K562 (cell line): ENCODE measurements around the gene MYL6B. TPM values are rescaled to one million over a fixed set of nuclear protein-coding genes. Genes with fewer than 3 reads are reported as not detected.

Experiments used
- ATAC-seq: fragments of 200-7000 bp; cut with Tn5 transposase; 3 replicates; pipeline ENCODE4 v1.9.1; 2020; ENCODE audit warnings: moderate library complexity
- BruUV-seq: library from RNA; stranded (reverse); fragments of 400-500 nt; replicated peaks from 2 replicates; lab custom pipeline; 2021; lab: Mats Ljungman, UMichigan
- CTCF ChIA-PET: fragments of 300-600 bp; formaldehyde crosslinking; extraction: SDS; loops from one replicate; lab custom pipeline; 2021; ENCODE audit warnings: low intra/inter-chr PET ratio; lab: Yijun Ruan, JAX
- POLR2A ChIA-PET: fragments of 300-600, 350-650 bp; sonication (Branson Sonifier 250); formaldehyde crosslinking; extraction: SDS; loops from one replicate; lab custom pipeline; 2021; ENCODE audit warnings: antibody characterized with exemption, inconsistent platforms; lab: Yijun Ruan, JAX
- DNase-seq, 4 experiments: peaks; one replicate each; pipeline versions ENCODE4 v3.0.0 to v3.0.0-alpha.2; 2011 to 2018; ENCODE audit warnings: low spot score in 3 of 4, mixed read lengths in 3 of 4; ENCODE audit errors: extremely low read depth in 1 of 4
- FAIRE-seq: peaks from 2 replicates; lab custom pipeline; 2011; peaks lifted over from hg19 to GRCh38; lab: Jason Lieb, UNC
- H2AFZ ChIP-seq: 2 replicates; pipeline ENCODE4 v1.6.0; 2011; ENCODE audit warnings: low read depth, low read length, control low read depth, inconsistent platforms
- H3K27ac ChIP-seq: fragments of 200-600 bp; 3 replicates; pipeline ENCODE4 v1.8.0; 2011; ENCODE audit warnings: low read depth, mild to moderate bottlenecking, control low read depth, inconsistent platforms, low read length, moderate library complexity, mixed read lengths; ENCODE audit errors: extremely low read depth
- H3K27me3 ChIP-seq, 2 experiments: fragments of 300-600 bp in 1 of 2; 2 replicates in 1 of 2; 3 replicates in 1 of 2; pipeline versions ENCODE4 v1.6.0 to v1.8.0; 2011; ENCODE audit warnings: inconsistent platforms in 2 of 2, low read length in 2 of 2, mild to moderate bottlenecking in 1 of 2, mixed read lengths in 1 of 2, moderate library complexity in 1 of 2; ENCODE audit not compliant: control insufficient read depth in 2 of 2, insufficient read depth in 2 of 2
- H3K36me3 ChIP-seq: fragments of 300-600 bp; 3 replicates; pipeline ENCODE4 v1.8.0; 2011; ENCODE audit warnings: mild to moderate bottlenecking, low read length, inconsistent platforms; ENCODE audit not compliant: control insufficient read depth, insufficient read depth
- H3K4me1 ChIP-seq, 2 experiments: fragments of 200-600 bp in 1 of 2; replicated peaks in 1 of 2; 2 replicates in 1 of 2; 3 replicates in 1 of 2; pipeline versions ENCODE4 v1.5.1 to v1.8.0; 2011; ENCODE audit warnings: inconsistent platforms in 2 of 2, low read length in 2 of 2, mild to moderate bottlenecking in 1 of 2, mixed read lengths in 1 of 2, moderate library complexity in 1 of 2; ENCODE audit not compliant: control insufficient read depth in 2 of 2, insufficient read depth in 2 of 2
- H3K4me2 ChIP-seq: 2 replicates; pipeline ENCODE4 v1.6.1; 2011; ENCODE audit warnings: low read length, control low read depth, inconsistent platforms, mixed read lengths; ENCODE audit not compliant: insufficient read depth
- H3K4me3 ChIP-seq: fragments of 200-600 bp; sonication (generic), shearing (Covaris generic); 2 replicates; pipeline ENCODE4 v1.5.1; 2016; ENCODE audit warnings: control low read depth, inconsistent platforms
- H3K79me2 ChIP-seq: fragments of 200-600 bp; 3 replicates; pipeline ENCODE4 v1.8.0; 2011; ENCODE audit warnings: low read length, inconsistent platforms; ENCODE audit not compliant: control insufficient read depth, insufficient read depth
- H3K9ac ChIP-seq, 2 experiments: 2 replicates each; pipeline versions ENCODE4 v1.6.0 to v1.6.1; 2011; ENCODE audit warnings: low read depth in 2 of 2, low read length in 2 of 2, control low read depth in 1 of 2, inconsistent platforms in 1 of 2, mild to moderate bottlenecking in 1 of 2, mixed read lengths in 1 of 2; ENCODE audit not compliant: insufficient read depth in 1 of 2
- H3K9me1 ChIP-seq: one replicate; pipeline ENCODE4 v1.6.0; 2011; ENCODE audit warnings: inconsistent platforms, mild to moderate bottlenecking, low read length, moderate library complexity; ENCODE audit not compliant: control insufficient read depth, insufficient read depth
- H3K9me3 ChIP-seq: replicated peaks from 2 replicates; pipeline ENCODE4 v1.5.1; 2011; ENCODE audit warnings: low read depth, low read length, inconsistent platforms; ENCODE audit not compliant: control insufficient read depth, insufficient read depth
- H4K20me1 ChIP-seq: replicated peaks from 2 replicates; pipeline ENCODE4 v1.6.1; 2011; ENCODE audit warnings: low read length, inconsistent platforms, mixed read lengths; ENCODE audit not compliant: control insufficient read depth, insufficient read depth
- CREBBP ChIP-seq: IDR thresholded peaks from one replicate; pipeline ENCODE4 v1.6.1; 2012; ENCODE audit warnings: low read depth, mild to moderate bottlenecking, control low read depth, inconsistent platforms, low read length
- HMG20B ChIP-seq: fragments of 250-450 bp; sonication (Bioruptor Pico); IDR thresholded peaks from 2 replicates; pipeline ENCODE4 v1.5.0; 2021; ENCODE audit warnings: mild to moderate bottlenecking
- PML ChIP-seq: IDR thresholded peaks from 2 replicates; pipeline ENCODE4 v1.6.1; 2012; ENCODE audit warnings: low read length, inconsistent platforms
- POLR2A ChIP-seq: fragments of 450-650 bp; conservative IDR thresholded peaks from 2 replicates; pipeline ENCODE4 v1.6.1; 2016
- POLR2AphosphoS2 ChIP-seq: IDR thresholded peaks from 2 replicates; pipeline ENCODE4 v1.6.1; 2012; ENCODE audit warnings: low read length, improper control_type of control experiment
- POLR2B ChIP-seq: fragments of 450-650 bp; IDR thresholded peaks from 2 replicates; pipeline ENCODE4 v1.6.1; 2018; ENCODE audit warnings: low read depth; ENCODE audit not compliant: partially characterized antibody
- POLR2G ChIP-seq: fragments of 200-400 bp; formaldehyde crosslinking; IDR thresholded peaks from 2 replicates; pipeline ENCODE4 v1.6.1; 2017; ENCODE audit warnings: low read depth, mild to moderate bottlenecking, antibody characterized with exemption, low read length, moderate library complexity
- RBFOX2 ChIP-seq: fragments of 200-400 bp; formaldehyde crosslinking; IDR thresholded peaks from 2 replicates; pipeline ENCODE4 v1.6.1; 2017; ENCODE audit warnings: low read depth, mild to moderate bottlenecking, low read length, moderate library complexity
- SUPT5H ChIP-seq: fragments of 450-650 bp; IDR thresholded peaks from 2 replicates; pipeline ENCODE4 v1.6.1; 2016
- ZNF3 ChIP-seq: fragments of 250-450 bp; sonication (Bioruptor Pico); IDR thresholded peaks from 2 replicates; pipeline ENCODE4 v1.5.0; 2021; ENCODE audit warnings: mild to moderate bottlenecking, moderate library complexity
- ZNF707 ChIP-seq: fragments of 250-450 bp; sonication (Bioruptor Pico); conservative IDR thresholded peaks from 2 replicates; pipeline ENCODE4 v1.8.0; 2022; ENCODE audit warnings: inconsistent platforms, mild to moderate bottlenecking, moderate library complexity
- WGBS: fragments of 100-300 bp; shearing (Covaris generic); methylation state at CpG from one replicate; pipeline ENCODE4 v1.1.6; 2016; ENCODE audit warnings: low coverage, mixed read lengths; ENCODE audit not compliant: insufficient coverage; ENCODE audit errors: missing lambda C conversion rate; 5-methylcytosine and 5-hydroxymethylcytosine counted together
- in situ Hi-C: fragments of 300-500 bp; cut with MboI; formaldehyde crosslinking; loops from 4 replicates; pipeline ENCODE4 v1.15.0; 2018; ENCODE audit warnings: inconsistent platforms, mixed read lengths
- intact Hi-C: fragments of 100-400 bp; cut with micrococcal nuclease; formaldehyde crosslinking; loops from 2 replicates; pipeline ENCODE4 v1.14.2; 2022
- polyA plus RNA-seq, 8 experiments: library from polyadenylated mRNA; depleted of rRNA in 4 of 8; stranded (reverse) in 5 of 8; unstranded in 3 of 8; fragments of >200 nt; fragmentation: Nextera tagmentation in 2 of 8; fragmentation: Illumina TruSeq in 1 of 8; extraction: Ambion mirVana in 2 of 8; extraction: Trizol in 1 of 8; gene quantifications; 2 replicates each; pipeline versions ENCODE4 v1.2.1 to v1.2.3, GENCODE V29; 2011 to 2014; ENCODE audit warnings: inconsistent platforms in 1 of 8, missing spikeins in 1 of 8
- total RNA-seq, 7 experiments: library from RNA; depleted of rRNA in 6 of 7; stranded (reverse); fragments of >200 nt in 6 of 7; fragmentation: Illumina TruSeq in 2 of 7; extraction: Trizol in 2 of 7; gene quantifications; 2 replicates each; pipeline versions ENCODE4 v1.2.1 to v1.2.3, GENCODE V29; 2011 to 2021; ENCODE audit warnings: low replicate concordance in 1 of 7
- TF ChIP-seq, protein P1 (sequence below): sonication (generic); formaldehyde crosslinking; IDR thresholded peaks from 2 replicates; pipeline ENCODE4 v1.8.0; 2022; ENCODE audit warnings: missing genetic modification reagents, mild to moderate bottlenecking, moderate library complexity, borderline replicate concordance
- TF ChIP-seq, protein P2 (sequence below): fragments of 450-650 bp; formaldehyde crosslinking; conservative IDR thresholded peaks from 2 replicates; pipeline ENCODE4 v1.4.0; 2022; ENCODE audit warnings: mild to moderate bottlenecking, missing genetic modification characterization

Gene MYL6B
- total and polyA plus RNA-seq, 9 of the 15 experiments (the other 6 are each of a cell fraction or from before 2014, with no cell fraction given) = 42.8 to 77.3 (median 68.6) TPM

DNA sequence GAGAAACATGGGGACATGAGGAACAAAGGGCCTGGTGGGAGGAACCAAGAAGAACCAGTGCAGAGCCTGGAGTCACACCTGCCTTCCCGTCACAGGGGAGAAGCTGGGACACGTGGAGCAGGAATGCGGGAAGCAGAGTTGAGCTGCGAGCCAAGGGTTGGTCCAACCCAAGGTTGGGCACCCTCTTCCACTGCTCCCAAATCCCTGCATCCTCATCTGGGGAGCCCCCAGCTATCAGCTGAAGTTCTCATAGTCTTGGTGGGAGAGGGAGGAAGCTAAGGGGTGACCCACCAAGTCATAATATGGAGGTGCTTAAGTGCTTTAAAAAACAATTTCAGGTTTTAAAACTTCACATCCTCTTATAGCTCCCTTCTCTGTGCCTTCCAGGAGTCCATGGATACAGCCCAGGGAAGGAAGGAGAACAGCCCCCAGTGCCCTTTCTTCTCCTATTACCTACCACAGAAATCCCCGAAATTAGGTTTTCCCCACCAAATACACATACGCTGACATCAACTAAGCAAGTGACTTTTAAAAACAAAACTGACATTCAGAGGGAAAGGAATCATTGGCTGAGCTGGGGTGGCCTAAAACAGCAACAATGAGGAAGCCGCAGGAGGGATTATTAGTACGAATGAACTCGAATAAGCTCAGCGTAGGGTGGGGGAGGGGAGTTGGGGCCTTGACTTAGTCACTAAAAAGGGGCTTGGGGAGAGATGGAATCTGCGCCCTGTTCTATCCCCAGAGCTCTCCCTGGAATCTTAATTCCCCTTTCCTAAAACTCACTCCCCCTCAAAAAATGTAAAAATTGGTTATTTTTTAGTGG, 10.3 kb downstream of the MYL6B start:
- TF ChIP-seq ZNF707 (CRISPR knock-in tag) (no peak), RBFOX2 (peak; percentile 54; the same call in 1 of the 2 replicates), PML (peak; percentile 12; the same call in 1 of the 2 replicates), POLR2G (peak; percentile 12; the same call in 1 of the 2 replicates), POLR2AphosphoS2 (0 out of 2 replicates have a peak, but pooled peaks have one; percentile 23), CREBBP (no peak), SUPT5H (peak; percentile 45; the same call in 1 of the 2 replicates), POLR2A (peak; percentile 60), HMG20B (no peak), POLR2B (peak; percentile 25), ZNF3 (no peak)
- TF ChIP-seq, protein P1, sequence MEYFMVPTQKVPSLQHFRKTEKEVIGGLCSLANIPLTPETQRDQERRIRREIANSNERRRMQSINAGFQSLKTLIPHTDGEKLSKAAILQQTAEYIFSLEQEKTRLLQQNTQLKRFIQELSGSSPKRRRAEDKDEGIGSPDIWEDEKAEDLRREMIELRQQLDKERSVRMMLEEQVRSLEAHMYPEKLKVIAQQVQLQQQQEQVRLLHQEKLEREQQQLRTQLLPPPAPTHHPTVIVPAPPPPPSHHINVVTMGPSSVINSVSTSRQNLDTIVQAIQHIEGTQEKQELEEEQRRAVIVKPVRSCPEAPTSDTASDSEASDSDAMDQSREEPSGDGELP (CRISPR knock-in tag) = 0 out of 2 replicates have a peak, but pooled peaks have one; percentile 7
- TF ChIP-seq, protein P2, sequence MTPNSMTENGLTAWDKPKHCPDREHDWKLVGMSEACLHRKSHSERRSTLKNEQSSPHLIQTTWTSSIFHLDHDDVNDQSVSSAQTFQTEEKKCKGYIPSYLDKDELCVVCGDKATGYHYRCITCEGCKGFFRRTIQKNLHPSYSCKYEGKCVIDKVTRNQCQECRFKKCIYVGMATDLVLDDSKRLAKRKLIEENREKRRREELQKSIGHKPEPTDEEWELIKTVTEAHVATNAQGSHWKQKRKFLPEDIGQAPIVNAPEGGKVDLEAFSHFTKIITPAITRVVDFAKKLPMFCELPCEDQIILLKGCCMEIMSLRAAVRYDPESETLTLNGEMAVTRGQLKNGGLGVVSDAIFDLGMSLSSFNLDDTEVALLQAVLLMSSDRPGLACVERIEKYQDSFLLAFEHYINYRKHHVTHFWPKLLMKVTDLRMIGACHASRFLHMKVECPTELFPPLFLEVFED = peak; percentile 58; the same call in 1 of the 2 replicates
- H3K27ac ChIP-seq = peak overlapping the region; percentile 34; the same call in 1 of the 3 replicates

More for the DNA sequence above, 10.3 kb downstream of the MYL6B start:
- Histone ChIP-seq H3K79me2 (peaks cover 33% of the 10 kb centered on the region), H2AFZ (no peak overlapping the region), H3K36me3 (peaks cover 81% of the 10 kb centered on the region), H3K4me3 (no peak overlapping the region), H3K9me1 (peaks cover 3% of the 10 kb centered on the region), H3K4me2 (no peak overlapping the region), H3K9me3 (no peaks in the 10 kb centered on the region), H3K4me1 (peaks cover 8 to 22% of the 10 kb centered on the region in 2 experiments; a peak in 4 of 5 replicates), H3K27me3 (no peaks in the 10 kb centered on the region), H4K20me1 (peaks cover 34% of the 10 kb centered on the region), H3K9ac (0 out of 4 replicates have a peak overlapping the region, but pooled peaks of 1 of the 2 experiments have one; percentile 24)
- POLR2A ChIA-PET = interaction anchor here (0.8 to 8.9 kb wide), 15 partner anchors 9 to 86 kb away, joined by 3 to 124 read pairs (median 8); partner anchors contain the start of genes ESYT1, MYL6B, PA2G4 and RNF41
- intact Hi-C loops (no loop called here), in situ Hi-C loops (no loop called here)
- no peak for DNase-seq
- CTCF ChIA-PET = no interaction called here
- BruUV-seq = TSS peak; percentile 78
- no peak for FAIRE-seq
- ATAC-seq = no peak
- WGBS = 93% methylated on average over 11 of the region's 11 CpGs
